ENCODE measurements around the gene UBE2I. TPM values are rescaled to one million over a fixed set of nuclear protein-coding genes. Genes with fewer than 3 reads are reported as not detected.

Gene UBE2I
- total RNA-seq, 1 experiment from 2014 or later = 271 TPM

DNA sequence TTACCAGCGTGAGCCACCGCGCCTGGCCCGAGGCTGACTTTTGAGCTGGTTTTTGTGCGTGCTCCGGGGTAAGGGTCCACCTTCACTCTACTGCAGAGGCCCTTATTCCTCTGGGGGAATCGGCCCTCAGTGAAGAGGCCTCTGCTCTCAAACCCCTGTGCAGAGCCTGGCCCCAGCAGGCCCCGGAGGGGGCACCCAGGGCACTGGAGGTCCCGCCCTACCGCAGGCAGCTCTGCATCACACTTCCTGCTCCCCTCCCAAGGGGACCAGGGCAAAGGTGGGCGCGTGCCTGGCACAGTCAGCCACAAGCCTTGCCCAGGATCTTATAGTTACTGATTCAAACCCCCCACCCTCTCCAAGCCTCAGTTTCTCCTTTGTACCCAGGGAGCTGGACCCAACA lies 3.6 kb upstream of the UBE2I start:
- Histone ChIP-seq H3K9me2 (ENCODE audit: insufficient read depth) (no peaks in the 10 kb centered on the region), H3K36me3 (ENCODE audit: low read depth) (no peaks in the 10 kb centered on the region), H3K79me2 (ENCODE audit: low read depth) (peaks cover 10% of the 10 kb centered on the region), H3K27ac (0 out of 2 replicates have a peak overlapping the region, but pooled peaks have one; percentile 4), H4K20me1 (ENCODE audit: insufficient read depth) (peaks cover 9% of the 10 kb centered on the region), H3K27me3 (ENCODE audit: insufficient read depth, low read depth) (no peaks in the 10 kb centered on the region), H3K4me3 (no peak overlapping the region), H3K9me3 (ENCODE audit: insufficient read depth, low read depth) (no peaks in the 10 kb centered on the region), H3K4me2 (no peak overlapping the region), H3F3A (ENCODE audit: insufficient read depth, low read depth) (peaks cover 30% of the 10 kb centered on the region), H3K4me1 (replicated peaks; ENCODE audit: insufficient read depth) (peaks cover 31% of the 10 kb centered on the region), H2AFZ (no peak overlapping the region)
- TF ChIP-seq EZH2 (IDR thresholded peaks at IDR 0.05; ENCODE audit: low read depth) (no peak), CTCF (conservative IDR thresholded peaks at IDR 0.05) (no peak)
- no peak for DNase-seq
- no TSS peak for BruUV-seq (replicated peaks)
- CTCF ChIA-PET = no interaction called here
- POLR2A ChIA-PET (ENCODE audit: unreplicated experiment) = interaction anchor here (0.7 kb wide), 1 partner anchor 705 kb away, joined by 5 read pairs; no protein-coding TSS in a partner anchor
- intact Hi-C loops (cut with micrococcal nuclease; ENCODE audit: unreplicated experiment) = loop anchor here (10.0 kb wide), 1 partner anchor 109 kb away; the partner anchor contains the start of gene UNKL

DNA sequence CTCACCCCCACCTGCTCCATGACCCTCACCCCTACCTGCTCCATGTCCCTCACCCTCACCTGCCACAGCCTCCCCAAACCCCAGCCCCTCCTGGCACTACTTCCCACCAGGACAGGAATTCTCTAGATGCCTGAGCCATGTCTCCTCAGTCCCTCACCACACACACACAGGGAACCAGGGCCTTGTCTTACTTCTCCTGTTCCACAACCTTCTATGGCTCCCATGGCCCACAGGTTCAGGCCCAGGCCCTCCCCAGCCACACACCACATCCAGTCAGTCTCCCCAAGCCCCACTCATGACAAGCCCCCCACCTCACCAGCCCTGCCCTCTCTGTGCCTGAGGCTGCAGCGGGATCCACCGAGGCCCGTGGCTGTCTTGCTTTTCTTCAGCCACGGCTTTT lies 3.1 kb upstream of the UBE2I start:
- Histone ChIP-seq H3K4me1 (replicated peaks; ENCODE audit: insufficient read depth) (peaks cover 36% of the 10 kb centered on the region), H3K4me2 (no peak overlapping the region), H3K9me2 (ENCODE audit: insufficient read depth) (no peaks in the 10 kb centered on the region), H2AFZ (no peak overlapping the region), H3K36me3 (ENCODE audit: low read depth) (no peaks in the 10 kb centered on the region), H3K79me2 (ENCODE audit: low read depth) (peaks cover 15% of the 10 kb centered on the region), H3K4me3 (no peak overlapping the region), H3F3A (ENCODE audit: insufficient read depth, low read depth) (peaks cover 30% of the 10 kb centered on the region), H3K27ac (no peak overlapping the region), H4K20me1 (ENCODE audit: insufficient read depth) (peaks cover 14% of the 10 kb centered on the region), H3K27me3 (ENCODE audit: insufficient read depth, low read depth) (no peaks in the 10 kb centered on the region), H3K9me3 (ENCODE audit: insufficient read depth, low read depth) (no peaks in the 10 kb centered on the region)
- ChIA-PET POLR2A (ENCODE audit: unreplicated experiment) (no interaction called here), CTCF (no interaction called here)
- intact Hi-C loops (cut with micrococcal nuclease; ENCODE audit: unreplicated experiment) = loop anchor here (10.0 kb wide), 1 partner anchor 108 kb away; the partner anchor contains the start of gene UNKL
- BruUV-seq (replicated peaks) = no TSS peak
- no peak for DNase-seq
- TF ChIP-seq CTCF (conservative IDR thresholded peaks at IDR 0.05) (no peak), EZH2 (IDR thresholded peaks at IDR 0.05; ENCODE audit: low read depth) (no peak)

- TF ChIP-seq CTCF (conservative IDR thresholded peaks at IDR 0.05) (no peak), EZH2 (IDR thresholded peaks at IDR 0.05; ENCODE audit: low read depth) (no peak)
- Histone ChIP-seq H3K27ac (no peak overlapping the region), H3K4me1 (replicated peaks; ENCODE audit: insufficient read depth) (peaks cover 29% of the 10 kb centered on the region), H4K20me1 (ENCODE audit: insufficient read depth) (peaks cover 34% of the 10 kb centered on the region), H3K4me2 (peak overlapping the region; percentile 59), H3K9me2 (ENCODE audit: insufficient read depth) (no peaks in the 10 kb centered on the region), H3F3A (ENCODE audit: insufficient read depth, low read depth) (peaks cover 12% of the 10 kb centered on the region; the same call in 1 of the 2 replicates), H3K79me2 (ENCODE audit: low read depth) (peaks cover 35% of the 10 kb centered on the region), H3K9me3 (ENCODE audit: insufficient read depth, low read depth) (no peaks in the 10 kb centered on the region), H2AFZ (no peak overlapping the region), H3K36me3 (ENCODE audit: low read depth) (no peaks in the 10 kb centered on the region), H3K27me3 (ENCODE audit: insufficient read depth, low read depth) (no peaks in the 10 kb centered on the region), H3K4me3 (peak overlapping the region; percentile 54; the same call in 1 of the 2 replicates)
- POLR2A ChIA-PET (ENCODE audit: unreplicated experiment) = interaction anchor here (0.5 to 0.7 kb wide), 2 partner anchors 24 to 474 kb away, joined by 3 to 4 read pairs; partner anchors contain the start of genes NUBP2 and SPSB3
- intact Hi-C loops (cut with micrococcal nuclease; ENCODE audit: unreplicated experiment) = loop anchor here (10.0 kb wide), 1 partner anchor 106 kb away; the partner anchor contains the start of gene UNKL
- peak in 1 of 2 experiments; percentile 44 for DNase-seq
- CTCF ChIA-PET = no interaction called here
- no TSS peak for BruUV-seq (replicated peaks)
Measured at GRCh38 chr16:1308036-1308976, 1.1 kb upstream of the UBE2I start.
